ENCODE measurements around the gene CCDC30. TPM values are rescaled to one million over a fixed set of nuclear protein-coding genes. Genes with fewer than 3 reads are reported as not detected.
"Not testable (repeated sequence)": the region's sequence is repeated elsewhere in the genome, so short reads cannot be mapped to it uniquely, and the experiment has no call there.

CCDC30 gene
- total and polyA plus RNA-seq, 12 donors, result 0.38 to 3.2 (median 1.3) TPM

GRCh38 chr1:42620307-42620706 is 157.2 kb downstream of the CCDC30 start:
- intact Hi-C loops (cut with DNase I), result no loop called here
- DNase-seq, result no peak
- 42 to 49% methylated on average over 2 of the region's 2 CpGs for WGBS, 2 donors
- no peaks in the 10 kb centered on the region for H3K27me3 ChIP-seq
- no peaks in the 10 kb centered on the region for H3K4me1 ChIP-seq
- ATAC-seq, result no peak
- H3K9me3 ChIP-seq, result peaks cover 0 to 4% (median 0%) of the 10 kb centered on the region in 11 donors
- no peak overlapping the region for H3K27ac ChIP-seq
- H3K4me3 ChIP-seq, result no peak overlapping the region
- no peak for TF ChIP-seq CTCF (IDR thresholded peaks at IDR 0.05)
- no peaks in the 10 kb centered on the region for H3K36me3 ChIP-seq

GRCh38 chr1:42621180-42621579 is 158.1 kb downstream of the CCDC30 start:
- H3K36me3 ChIP-seq; intact Hi-C loops (cut with DNase I); DNase-seq; H3K27me3 ChIP-seq; ATAC-seq; H3K4me3 ChIP-seq; H3K4me1 ChIP-seq; H3K9me3 ChIP-seq; H3K27ac ChIP-seq: not testable (repeated sequence)
- 97 to 98% methylated on average over 4 of the region's 4 CpGs for WGBS, 2 donors

- H3K27me3 ChIP-seq; H3K4me1 ChIP-seq; H3K4me3 ChIP-seq; intact Hi-C loops (cut with DNase I); H3K9me3 ChIP-seq; H3K36me3 ChIP-seq; DNase-seq; H3K27ac ChIP-seq; ATAC-seq: not testable (repeated sequence)
- 86 to 92% methylated on average over 3 of the region's 3 CpGs for WGBS, 2 donors
Observed at GRCh38 chr1:42627205-42627604, 164.1 kb downstream of the CCDC30 start.

- Histone ChIP-seq H3K9me3 (no peaks in the 10 kb centered on the region), H3K4me3 (no peak overlapping the region), H3K4me1 (no peaks in the 10 kb centered on the region), H3K36me3 (no peaks in the 10 kb centered on the region), H3K27ac (no peak overlapping the region), H3K27me3 (no peaks in the 10 kb centered on the region)
- intact Hi-C loops (cut with DNase I), result no loop called here
- DNase-seq, result no peak
- ATAC-seq, result no peak
- no peak for TF ChIP-seq CTCF (IDR thresholded peaks at IDR 0.05)
Observed at GRCh38 chr1:42639116-42639515, 176.0 kb downstream of the CCDC30 start.

GRCh38 chr1:42646056-42646455 is 183.0 kb downstream of the CCDC30 start:
- WGBS, 2 donors, result 91 to 92% methylated on average over 2 of the region's 2 CpGs
- intact Hi-C loops (cut with DNase I), result no loop called here
- no peak for TF ChIP-seq CTCF (IDR thresholded peaks at IDR 0.05)

More at GRCh38 chr1:42646056-42646455, 183.0 kb downstream of the CCDC30 start:
- Histone ChIP-seq H3K36me3 (peaks cover 0 to 8% (median 0%) of the 10 kb centered on the region in 9 donors), H3K9me3 (no peaks in the 10 kb centered on the region), H3K4me1 (no peaks in the 10 kb centered on the region), H3K4me3 (no peak overlapping the region), H3K27ac (no peak overlapping the region), H3K27me3 (no peaks in the 10 kb centered on the region)
- ATAC-seq (no peak), DNase-seq (no peak)

All from heart right ventricle (tissue), 16 donors.